DND-41 (cell line): ENCODE measurements around the gene GCLC.
"Not testable (repeated sequence)": the region's sequence is repeated elsewhere in the genome, so short reads cannot be mapped to it uniquely, and the experiment has no call there.

Experiments used
- ATAC-seq: fragments of 200-7000 bp; cut with Tn5 transposase; 3 replicates; pipeline ENCODE4 v1.9.1; 2021; ENCODE audit warnings: low read depth; ENCODE audit not compliant: insufficient read depth
- DNase-seq: peaks from one replicate; pipeline ENCODE4 v3.0.0-alpha.2; 2020
- H2AFZ ChIP-seq: 2 replicates; pipeline ENCODE4 v1.6.0; 2012; ENCODE audit warnings: low read depth, low read length
- H3K27ac ChIP-seq: 2 replicates; pipeline ENCODE4 v1.5.1; 2012; ENCODE audit warnings: low read length, inconsistent platforms
- H3K27me3 ChIP-seq: fragments of 200-600 bp; sonication (generic); 2 replicates; pipeline ENCODE4 v1.6.0; 2012; ENCODE audit warnings: low read length, mild to moderate bottlenecking, inconsistent platforms; ENCODE audit not compliant: insufficient read depth, poor library complexity
- H3K36me3 ChIP-seq: 2 replicates; pipeline ENCODE4 v1.5.1; 2012; ENCODE audit warnings: low read length, inconsistent platforms; ENCODE audit not compliant: insufficient read depth
- H3K4me1 ChIP-seq: 2 replicates; pipeline ENCODE4 v1.5.1; 2012; ENCODE audit warnings: mild to moderate bottlenecking, low read length; ENCODE audit not compliant: insufficient read depth
- H3K4me2 ChIP-seq: 2 replicates; pipeline ENCODE4 v1.6.0; 2012; ENCODE audit warnings: mild to moderate bottlenecking, moderate library complexity, low read length, inconsistent platforms; ENCODE audit not compliant: insufficient read depth
- H3K4me3 ChIP-seq, 2 experiments: fragments of 200-600 bp in 1 of 2; shearing (Covaris generic) in 1 of 2; 2 replicates each; pipeline ENCODE4 v1.5.1; 2012 to 2016; ENCODE audit warnings: inconsistent platforms in 2 of 2, low read length in 2 of 2, mild to moderate bottlenecking in 2 of 2, low read depth in 1 of 2, moderate library complexity in 1 of 2
- H3K79me2 ChIP-seq: 2 replicates; pipeline ENCODE4 v1.6.0; 2012; ENCODE audit warnings: low read length, inconsistent platforms; ENCODE audit not compliant: insufficient read depth
- H3K9ac ChIP-seq: 2 replicates; pipeline ENCODE4 v1.6.0; 2012; ENCODE audit warnings: low read depth, mild to moderate bottlenecking, inconsistent platforms, low read length, moderate library complexity
- H3K9me3 ChIP-seq: 2 replicates; pipeline ENCODE4 v1.5.1; 2012; ENCODE audit warnings: low read length, moderate library complexity, mild to moderate bottlenecking, inconsistent platforms; ENCODE audit not compliant: insufficient read depth, severe bottlenecking
- H4K20me1 ChIP-seq: 2 replicates; pipeline ENCODE4 v1.6.0; 2012; ENCODE audit warnings: low read length; ENCODE audit not compliant: insufficient read depth
- CTCF ChIP-seq: IDR thresholded peaks from 2 replicates; pipeline ENCODE4 v1.5.1; 2012; ENCODE audit warnings: borderline replicate concordance, low read length, moderate library complexity, mild to moderate bottlenecking; ENCODE audit not compliant: poor library complexity, severe bottlenecking; ENCODE audit errors: extremely low read depth
- EZH2 ChIP-seq: IDR thresholded peaks from 3 replicates; pipeline ENCODE4 v1.6.1; 2012; ENCODE audit warnings: borderline replicate concordance, low read depth, mild to moderate bottlenecking, moderate library complexity, low read length, inconsistent platforms; ENCODE audit not compliant: severe bottlenecking

Gene GCLC

GRCh38 chr6:53573299-53573698 is 28.4 kb upstream of the GCLC start:
- H4K20me1 ChIP-seq: no peaks in the 10 kb centered on the region

GRCh38 chr6:53572379-53572778 is 27.5 kb upstream of the GCLC start:
- H3K79me2 ChIP-seq, H3K9ac ChIP-seq, H3K4me1 ChIP-seq, H3K36me3 ChIP-seq, ATAC-seq, H3K9me3 ChIP-seq, H2AFZ ChIP-seq, H3K4me2 ChIP-seq, H3K27ac ChIP-seq, H3K27me3 ChIP-seq, H4K20me1 ChIP-seq, H3K4me3 ChIP-seq, DNase-seq: not testable (repeated sequence)

More at GRCh38 chr6:53573299-53573698, 28.4 kb upstream of the GCLC start:
- H3K27me3 ChIP-seq: no peaks in the 10 kb centered on the region
- no peak for DNase-seq
- H2AFZ ChIP-seq: no peak overlapping the region
- TF ChIP-seq EZH2: no peak
- no peak for TF ChIP-seq CTCF
- H3K36me3 ChIP-seq: no peaks in the 10 kb centered on the region
- no peaks in the 10 kb centered on the region for H3K79me2 ChIP-seq
- H3K9ac ChIP-seq: no peak overlapping the region
- H3K4me3 ChIP-seq: no peak overlapping the region
- H3K27ac ChIP-seq: no peak overlapping the region
- no peaks in the 10 kb centered on the region for H3K4me1 ChIP-seq
- H3K9me3 ChIP-seq: no peaks in the 10 kb centered on the region
- no peak overlapping the region for H3K4me2 ChIP-seq
- no peak for ATAC-seq

- DNase-seq (no peak), ATAC-seq (no peak)
- Histone ChIP-seq H3K4me3 (no peak overlapping the region), H3K4me1 (no peaks in the 10 kb centered on the region), H3K79me2 (no peaks in the 10 kb centered on the region), H3K27ac (no peak overlapping the region), H3K27me3 (no peaks in the 10 kb centered on the region), H3K9me3 (no peaks in the 10 kb centered on the region), H3K36me3 (no peaks in the 10 kb centered on the region), H4K20me1 (no peaks in the 10 kb centered on the region), H3K9ac (no peak overlapping the region), H2AFZ (no peak overlapping the region), H3K4me2 (no peak overlapping the region)
- no peak for TF ChIP-seq CTCF
- no peak for TF ChIP-seq EZH2
Observed at GRCh38 chr6:53568776-53569616, 24.1 kb upstream of the GCLC start.

- H3K4me2 ChIP-seq: no peak overlapping the region
- H3K4me3 ChIP-seq: no peak overlapping the region
- DNase-seq: no peak
- H3K9me3 ChIP-seq: no peaks in the 10 kb centered on the region
- no peak for ATAC-seq
- no peaks in the 10 kb centered on the region for H3K27me3 ChIP-seq
- H3K36me3 ChIP-seq: no peaks in the 10 kb centered on the region
- H3K4me1 ChIP-seq: no peaks in the 10 kb centered on the region
- TF ChIP-seq CTCF (no peak), EZH2 (no peak)
- H3K79me2 ChIP-seq: no peaks in the 10 kb centered on the region
- H2AFZ ChIP-seq: no peak overlapping the region
- H3K9ac ChIP-seq: no peak overlapping the region
- no peaks in the 10 kb centered on the region for H4K20me1 ChIP-seq
- H3K27ac ChIP-seq: no peak overlapping the region
Observed at GRCh38 chr6:53567701-53568100, 22.8 kb upstream of the GCLC start.
